ENCODE results near the gene HIVEP2. TPM values are rescaled to one million over a fixed set of nuclear protein-coding genes. Genes with fewer than 3 reads are reported as not detected.
A peak's percentile ranks its signal among the peaks of the same experiment; 100 is the strongest.

HIVEP2 gene
- total RNA-seq, 1 experiment from 2014 or later, result 4.2 TPM

DNA sequence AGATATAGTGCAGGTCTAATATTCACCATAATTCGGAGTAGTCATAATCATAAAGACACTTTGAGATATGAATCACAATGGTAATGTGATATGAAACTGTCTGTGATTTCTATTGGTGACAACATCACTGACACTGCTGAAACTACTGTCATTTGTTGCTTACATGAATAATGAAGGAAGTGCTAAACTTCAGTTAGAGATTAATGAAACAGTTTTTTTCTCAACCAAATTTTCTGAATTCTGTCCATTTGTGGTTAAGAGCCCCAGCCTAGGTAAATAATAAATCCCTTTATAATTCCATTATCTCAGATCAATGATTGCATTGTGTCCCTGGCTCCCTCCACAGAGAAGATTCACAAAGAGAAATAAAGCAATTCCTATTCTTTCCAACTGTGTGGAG is 122.6 kb downstream of the HIVEP2 start:
- Mint-ChIP-seq H3K36me3 (ENCODE audit: insufficient read depth in 1 of 3, low read depth in 3 of 3) (no peaks in the 10 kb centered on the region), H3K27me3 (ENCODE audit: low read depth) (no peaks in the 10 kb centered on the region), H3K4me1 (peaks cover 15 to 20% of the 10 kb centered on the region in 2 experiments), H3K9me3 (no peaks in the 10 kb centered on the region; a peak in 1 of 5 replicates), H3K27ac (0 out of 7 replicates have a peak overlapping the region, but pooled peaks of 1 of the 3 experiments have one; percentile 83), H3K4me3 (no peak overlapping the region)
- no peak overlapping the region for H3T11ph ChIP-seq (ENCODE audit: low read length)
- no peak overlapping the region for H3K18ac ChIP-seq (ENCODE audit: insufficient read length, low read depth, low read length)
- H4K5ac ChIP-seq (ENCODE audit: insufficient read length, low read depth, low read length), result no peak overlapping the region
- H3K23ac ChIP-seq (ENCODE audit: insufficient read length, low read depth, low read length), result no peak overlapping the region
- no peak for DNase-seq
- 0 out of 2 replicates have a peak, but pooled peaks cover 4% of the 10 kb centered on the region for H3K4me1 ChIP-seq (ENCODE audit: insufficient read depth, low read length)
- TF ChIP-seq, protein P1, sequence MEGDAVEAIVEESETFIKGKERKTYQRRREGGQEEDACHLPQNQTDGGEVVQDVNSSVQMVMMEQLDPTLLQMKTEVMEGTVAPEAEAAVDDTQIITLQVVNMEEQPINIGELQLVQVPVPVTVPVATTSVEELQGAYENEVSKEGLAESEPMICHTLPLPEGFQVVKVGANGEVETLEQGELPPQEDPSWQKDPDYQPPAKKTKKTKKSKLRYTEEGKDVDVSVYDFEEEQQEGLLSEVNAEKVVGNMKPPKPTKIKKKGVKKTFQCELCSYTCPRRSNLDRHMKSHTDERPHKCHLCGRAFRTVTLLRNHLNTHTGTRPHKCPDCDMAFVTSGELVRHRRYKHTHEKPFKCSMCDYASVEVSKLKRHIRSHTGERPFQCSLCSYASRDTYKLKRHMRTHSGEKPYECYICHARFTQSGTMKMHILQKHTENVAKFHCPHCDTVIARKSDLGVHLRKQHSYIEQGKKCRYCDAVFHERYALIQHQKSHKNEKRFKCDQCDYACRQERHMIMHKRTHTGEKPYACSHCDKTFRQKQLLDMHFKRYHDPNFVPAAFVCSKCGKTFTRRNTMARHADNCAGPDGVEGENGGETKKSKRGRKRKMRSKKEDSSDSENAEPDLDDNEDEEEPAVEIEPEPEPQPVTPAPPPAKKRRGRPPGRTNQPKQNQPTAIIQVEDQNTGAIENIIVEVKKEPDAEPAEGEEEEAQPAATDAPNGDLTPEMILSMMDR (conservative IDR thresholded peaks at IDR 0.05), result no peak
- no peaks in the 10 kb centered on the region for H4K20me1 ChIP-seq (ENCODE audit: control insufficient read depth, insufficient read depth, insufficient read length)
- H3K14ac ChIP-seq (ENCODE audit: insufficient read depth, low read length), result no peak overlapping the region
- H2BK20ac ChIP-seq (ENCODE audit: low read depth, low read length, poor library complexity, severe bottlenecking), result no peak overlapping the region
- no peaks in the 10 kb centered on the region for H3K79me2 ChIP-seq (ENCODE audit: insufficient read depth, low read length)
- no peaks in the 10 kb centered on the region for H3K9me3 ChIP-seq (ENCODE audit: control insufficient read depth, low read depth, low read length)
- no peak overlapping the region for H2BK120ac ChIP-seq (ENCODE audit: low read depth, low read length, poor library complexity, severe bottlenecking)
- no peak overlapping the region for H3K4ac ChIP-seq (ENCODE audit: low read depth, low read length)
- no peak overlapping the region for H3K9ac ChIP-seq (ENCODE audit: extremely low read depth, insufficient read length, low read length)
- no peak overlapping the region for H2AFZ ChIP-seq (ENCODE audit: low read length)
- WGBS (ENCODE audit: extremely low coverage, insufficient read length, low lambda C conversion rate), result no CpG with 5 or more reads among the region's 1 CpG
- no peak overlapping the region for H2BK12ac ChIP-seq (ENCODE audit: insufficient read length, low read depth, low read length)
- H3K27me3 ChIP-seq (ENCODE audit: insufficient read depth, low read length), result no peaks in the 10 kb centered on the region
- no peaks in the 10 kb centered on the region for H3K23me2 ChIP-seq (ENCODE audit: insufficient read length, low read depth, low read length, poor library complexity, severe bottlenecking)
- H4K91ac ChIP-seq (ENCODE audit: insufficient read length, low read depth, low read length), result no peak overlapping the region
- no peak overlapping the region for H4K8ac ChIP-seq (replicated peaks; ENCODE audit: insufficient read length, low read depth, low read length)
- H3K27ac ChIP-seq (ENCODE audit: insufficient read length, low read depth, low read length), result no peak overlapping the region
- no peak overlapping the region for H2BK15ac ChIP-seq (ENCODE audit: low read depth, low read length)
- no peaks in the 10 kb centered on the region for H3K79me1 ChIP-seq (ENCODE audit: insufficient read depth, low read depth, low read length, poor library complexity, severe bottlenecking)
- H3K56ac ChIP-seq (ENCODE audit: insufficient read length, low read depth, low read length), result no peak overlapping the region
- H2BK5ac ChIP-seq (ENCODE audit: insufficient read length, low read length), result no peak overlapping the region
- H3K4me2 ChIP-seq (ENCODE audit: insufficient read depth, insufficient read length, low read length), result no peak overlapping the region
- no peak overlapping the region for H2AK5ac ChIP-seq (ENCODE audit: insufficient read length, low read length)
